ENCODE measurements around the gene COL1A1. TPM values are rescaled to one million over a fixed set of nuclear protein-coding genes. Genes with fewer than 3 reads are reported as not detected.

Gene COL1A1
- total and polyA plus RNA-seq, 2 of the 13 experiments (the other 11 are each of a cell fraction or from before 2014, with no cell fraction given) = 0.05 TPM; not detected in 1

GRCh38 chr17:50171371-50172071 lies 29.9 kb downstream of the COL1A1 start:
- 0 out of 2 replicates have a peak, but pooled peaks have one; percentile 78 for TF ChIP-seq MATR3 (CRISPR knock-in tag; IDR thresholded peaks at IDR 0.05)
- no peak for TF ChIP-seq ZNF441 (CRISPR knock-in tag; IDR thresholded peaks at IDR 0.05; ENCODE audit: borderline replicate concordance)
- no peak for TF ChIP-seq CREB3 (CRISPR knock-in tag; IDR thresholded peaks at IDR 0.05)
- TF ChIP-seq ZNF687 (CRISPR knock-in tag; IDR thresholded peaks at IDR 0.05) = peak; percentile 30
- TF ChIP-seq ZNF768 (CRISPR knock-in tag; IDR thresholded peaks at IDR 0.05) = peak; percentile 27; the same call in 1 of the 2 replicates
- TF ChIP-seq MTA1 (CRISPR knock-in tag; IDR thresholded peaks at IDR 0.05; ENCODE audit: borderline replicate concordance) = 0 out of 2 replicates have a peak, but pooled peaks have one; percentile 29
- Histone ChIP-seq H4K20me1 (ENCODE audit: insufficient read depth, low read length) (no peaks in the 10 kb centered on the region), H3K36me3 (replicated peaks in 1 of 2; ENCODE audit: control insufficient read depth in 1 of 2, insufficient read depth in 2 of 2, low read length in 2 of 2) (no peaks in the 10 kb centered on the region), H3K4me2 (ENCODE audit: low read depth, low read length) (no peak overlapping the region), H3K9me3 (ENCODE audit: low read length) (no peaks in the 10 kb centered on the region), H3K27ac (ENCODE audit: extremely low read length, insufficient read depth, low read length) (no peak overlapping the region), H2AFZ (ENCODE audit: low read length) (no peak overlapping the region), H3K4me1 (ENCODE audit: insufficient read depth, low read length) (peaks cover 56% of the 10 kb centered on the region), H3K4me3 (replicated peaks in 1 of 3; ENCODE audit: insufficient read depth in 1 of 3, low read depth in 2 of 3, low read length in 3 of 3) (no peak overlapping the region), H3K27me3 (ENCODE audit: control insufficient read depth in 1 of 2, insufficient read depth in 2 of 2, low read length in 2 of 2) (peaks cover 3 to 29% of the 10 kb centered on the region in 2 experiments; a peak in 2 of 5 replicates), H3K79me2 (ENCODE audit: insufficient read depth, low read length) (no peaks in the 10 kb centered on the region), H3K9ac (ENCODE audit: insufficient read depth, low read depth, low read length) (no peak overlapping the region)
- DNase-seq (ENCODE audit: low spot score) (no peak), FAIRE-seq (no peak), ATAC-seq (no peak)
- intact Hi-C loops (cut with micrococcal nuclease; ENCODE audit: unreplicated experiment) (no loop called here), in situ Hi-C loops (cut with HindIII; ENCODE audit: extremely low pct_ligation_motif_present, low pct_unique_long_range_greater_than_20kb) (no loop called here)
- no TSS peak for BruUV-seq (replicated peaks)
- POLR2A ChIA-PET = no interaction called here
- 68% methylated on average over 14 of the region's 17 CpGs for WGBS (ENCODE audit: low lambda C conversion rate)
- CTCF ChIA-PET (ENCODE audit: low intra/inter-chr PET ratio, low total read pairs) = no interaction called here
